Endothelial cell of umbilical vein (primary cell): ENCODE measurements around the gene TREM2.

Source experiments
- POLR2A ChIP-seq: IDR thresholded peaks from 2 replicates; pipeline ENCODE4 v1.6.1; 2012; ENCODE audit warnings: low read depth, mild to moderate bottlenecking, control low read depth, low read length
- TF ChIP-seq, protein P1 (sequence below), 2 donors: IDR thresholded peaks; 1 replicate in 1 of 2; 2 replicates in 1 of 2; pipeline ENCODE4 v1.5.1; 2011; ENCODE audit warnings: low read length in 2 of 2, mild to moderate bottlenecking in 2 of 2, moderate library complexity in 2 of 2, control low read depth in 1 of 2, inconsistent platforms in 1 of 2, low read depth in 1 of 2; ENCODE audit not compliant: insufficient read depth in 1 of 2; ENCODE audit errors: extremely low read depth in 1 of 2

DNA sequence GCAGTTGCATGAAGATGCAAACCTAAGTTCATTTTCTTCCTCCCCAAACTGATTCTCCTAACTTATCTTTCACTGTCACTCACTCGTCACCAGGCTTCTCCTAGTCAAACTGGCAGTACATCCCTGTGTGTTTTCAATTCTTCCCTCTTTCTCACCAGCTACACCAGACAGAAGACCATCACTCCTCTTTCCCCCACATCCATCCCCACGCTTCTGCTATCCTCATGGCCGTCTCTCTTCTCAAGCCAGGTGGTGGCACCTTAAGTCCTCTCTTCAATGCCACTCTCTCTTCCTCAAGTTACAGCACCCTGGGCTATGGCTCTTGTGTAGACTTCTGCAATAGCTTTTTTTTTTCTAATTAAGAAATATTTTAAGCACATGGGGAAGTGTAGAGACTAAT, 14.4 kb upstream of the TREM2 start:
- TF ChIP-seq POLR2A = no peak
- TF ChIP-seq, protein P1, sequence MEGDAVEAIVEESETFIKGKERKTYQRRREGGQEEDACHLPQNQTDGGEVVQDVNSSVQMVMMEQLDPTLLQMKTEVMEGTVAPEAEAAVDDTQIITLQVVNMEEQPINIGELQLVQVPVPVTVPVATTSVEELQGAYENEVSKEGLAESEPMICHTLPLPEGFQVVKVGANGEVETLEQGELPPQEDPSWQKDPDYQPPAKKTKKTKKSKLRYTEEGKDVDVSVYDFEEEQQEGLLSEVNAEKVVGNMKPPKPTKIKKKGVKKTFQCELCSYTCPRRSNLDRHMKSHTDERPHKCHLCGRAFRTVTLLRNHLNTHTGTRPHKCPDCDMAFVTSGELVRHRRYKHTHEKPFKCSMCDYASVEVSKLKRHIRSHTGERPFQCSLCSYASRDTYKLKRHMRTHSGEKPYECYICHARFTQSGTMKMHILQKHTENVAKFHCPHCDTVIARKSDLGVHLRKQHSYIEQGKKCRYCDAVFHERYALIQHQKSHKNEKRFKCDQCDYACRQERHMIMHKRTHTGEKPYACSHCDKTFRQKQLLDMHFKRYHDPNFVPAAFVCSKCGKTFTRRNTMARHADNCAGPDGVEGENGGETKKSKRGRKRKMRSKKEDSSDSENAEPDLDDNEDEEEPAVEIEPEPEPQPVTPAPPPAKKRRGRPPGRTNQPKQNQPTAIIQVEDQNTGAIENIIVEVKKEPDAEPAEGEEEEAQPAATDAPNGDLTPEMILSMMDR (IDR thresholded peaks at IDR 0.05; ENCODE audit: extremely low read depth in 1 of 2, insufficient read depth in 1 of 2, low read depth in 1 of 2, low read length in 2 of 2) = no peak
